Measurements from ENCODE around the gene SEMA6A.

DNA sequence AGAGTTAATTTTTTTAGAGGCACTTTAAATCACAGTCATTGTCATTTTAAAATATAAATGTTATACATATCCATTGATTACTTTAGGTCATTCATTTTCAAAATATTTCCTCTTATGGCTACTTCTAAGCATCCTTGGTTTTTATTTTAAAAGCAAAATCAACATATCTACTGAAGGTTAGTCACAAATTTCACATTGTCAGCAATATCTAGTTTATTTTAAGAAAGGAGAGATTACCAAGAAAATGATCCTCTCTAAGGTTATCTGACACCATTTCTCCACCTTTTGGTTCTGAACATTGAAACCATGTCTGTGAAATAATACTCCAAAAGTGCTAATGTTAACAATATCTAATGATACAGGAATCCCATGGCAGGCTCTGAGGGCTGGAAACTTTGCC, 24.5 kb downstream of the SEMA6A start:
- TF ChIP-seq, protein P1, sequence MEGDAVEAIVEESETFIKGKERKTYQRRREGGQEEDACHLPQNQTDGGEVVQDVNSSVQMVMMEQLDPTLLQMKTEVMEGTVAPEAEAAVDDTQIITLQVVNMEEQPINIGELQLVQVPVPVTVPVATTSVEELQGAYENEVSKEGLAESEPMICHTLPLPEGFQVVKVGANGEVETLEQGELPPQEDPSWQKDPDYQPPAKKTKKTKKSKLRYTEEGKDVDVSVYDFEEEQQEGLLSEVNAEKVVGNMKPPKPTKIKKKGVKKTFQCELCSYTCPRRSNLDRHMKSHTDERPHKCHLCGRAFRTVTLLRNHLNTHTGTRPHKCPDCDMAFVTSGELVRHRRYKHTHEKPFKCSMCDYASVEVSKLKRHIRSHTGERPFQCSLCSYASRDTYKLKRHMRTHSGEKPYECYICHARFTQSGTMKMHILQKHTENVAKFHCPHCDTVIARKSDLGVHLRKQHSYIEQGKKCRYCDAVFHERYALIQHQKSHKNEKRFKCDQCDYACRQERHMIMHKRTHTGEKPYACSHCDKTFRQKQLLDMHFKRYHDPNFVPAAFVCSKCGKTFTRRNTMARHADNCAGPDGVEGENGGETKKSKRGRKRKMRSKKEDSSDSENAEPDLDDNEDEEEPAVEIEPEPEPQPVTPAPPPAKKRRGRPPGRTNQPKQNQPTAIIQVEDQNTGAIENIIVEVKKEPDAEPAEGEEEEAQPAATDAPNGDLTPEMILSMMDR (conservative IDR thresholded peaks at IDR 0.05; ENCODE audit: low read length), result no peak
- TF ChIP-seq EZH2phosphoT487 (IDR thresholded peaks at IDR 0.05; ENCODE audit: borderline replicate concordance, low read depth, low read length), result no peak
